HFFc6 (cell line): ENCODE results near the gene RIT1. TPM values are rescaled to one million over a fixed set of nuclear protein-coding genes. Genes with fewer than 3 reads are reported as not detected.
A peak's percentile ranks its signal among the peaks of the same experiment; 100 is the strongest.

ENCODE experiments used
- DNase-seq: peaks from one replicate; pipeline ENCODE4 v3.0.0-alpha.2; 2018
- H3K27ac Mint-ChIP-seq: 2 replicates; pipeline ENCODE4 v1.8.0; 2020; ENCODE audit warnings: mild to moderate bottlenecking, mixed read lengths
- H3K27me3 Mint-ChIP-seq: 2 replicates; pipeline ENCODE4 v1.8.0; 2021; ENCODE audit warnings: mild to moderate bottlenecking, moderate library complexity, mixed read lengths; ENCODE audit not compliant: insufficient read depth
- H3K36me3 Mint-ChIP-seq: 2 replicates; pipeline ENCODE4 v1.8.0; 2021; ENCODE audit warnings: low read depth, mixed read lengths
- H3K4me1 Mint-ChIP-seq: 2 replicates; pipeline ENCODE4 v1.8.0; 2020; ENCODE audit warnings: low read depth, mixed read lengths
- H3K4me3 Mint-ChIP-seq: 2 replicates; pipeline ENCODE4 v1.8.0; 2020; ENCODE audit warnings: mild to moderate bottlenecking, moderate library complexity, mixed read lengths
- H3K9me3 Mint-ChIP-seq: 2 replicates; pipeline ENCODE4 v1.8.0; 2020; ENCODE audit warnings: mild to moderate bottlenecking, mixed read lengths
- CTCF ChIP-seq: fragments of 200-600 bp; sonication (generic); IDR thresholded peaks from 2 replicates; pipeline ENCODE4 v1.5.0; 2021; ENCODE audit warnings: antibody characterized with exemption, mild to moderate bottlenecking
- total RNA-seq, 6 experiments: library from RNA; stranded (reverse); fragmentation: NEBNext Ultra II Directional; extraction: Animal tissue kit (Norgen Biotek cat#: 25700); gene quantifications; 2 replicates in 1 of 6; 3 replicates in 5 of 6; pipeline ENCODE4 v1.2.3, GENCODE V29; 2021

Gene RIT1
- total RNA-seq, 6 experiments from 2014 or later, result 26.1 to 35.4 (median 32.1) TPM

GRCh38 chr1:155944444-155944799 is 33.3 kb upstream of the RIT1 start:
- Mint-ChIP-seq H3K36me3 (0 out of 2 replicates have a peak, but pooled peaks cover 13% of the 10 kb centered on the region), H3K9me3 (no peaks in the 10 kb centered on the region), H3K4me3 (no peak overlapping the region), H3K27me3 (peaks cover 12% of the 10 kb centered on the region), H3K4me1 (peaks cover 26% of the 10 kb centered on the region), H3K27ac (no peak overlapping the region)
- DNase-seq, result no peak
- TF ChIP-seq CTCF, result no peak

- Mint-ChIP-seq H3K9me3 (no peaks in the 10 kb centered on the region), H3K27ac (peak overlapping the region; percentile 48), H3K4me1 (peaks cover 35% of the 10 kb centered on the region), H3K36me3 (0 out of 2 replicates have a peak, but pooled peaks cover 13% of the 10 kb centered on the region), H3K4me3 (peak overlapping the region; percentile 23; the same call in 1 of the 2 replicates), H3K27me3 (peaks cover 13% of the 10 kb centered on the region)
- no peak for DNase-seq
- no peak for TF ChIP-seq CTCF
Measured at GRCh38 chr1:155942578-155943141, 31.5 kb upstream of the RIT1 start.

GRCh38 chr1:155941845-155942531 is 30.8 kb upstream of the RIT1 start:
- Mint-ChIP-seq H3K27me3 (peaks cover 14% of the 10 kb centered on the region), H3K36me3 (0 out of 2 replicates have a peak, but pooled peaks cover 10% of the 10 kb centered on the region), H3K4me1 (peaks cover 35% of the 10 kb centered on the region), H3K9me3 (no peaks in the 10 kb centered on the region), H3K27ac (peak overlapping the region; percentile 84), H3K4me3 (peak overlapping the region; percentile 23; the same call in 1 of the 2 replicates)
- no peak for DNase-seq
- no peak for TF ChIP-seq CTCF

- TF ChIP-seq CTCF, result no peak
- Mint-ChIP-seq H3K36me3 (0 out of 2 replicates have a peak, but pooled peaks cover 3% of the 10 kb centered on the region), H3K9me3 (no peaks in the 10 kb centered on the region), H3K27me3 (peaks cover 14% of the 10 kb centered on the region), H3K4me1 (peaks cover 35% of the 10 kb centered on the region), H3K4me3 (peak within 1 kb of the TSS; percentile 23; the same call in 1 of the 2 replicates), H3K27ac (peak within 1 kb of the TSS; percentile 84)
- no peak for DNase-seq
Measured at GRCh38 chr1:155940993-155941844, 30.1 kb upstream of the RIT1 start, which contains the start of gene RXFP4. RXFP4 (plus strand) TSS chr1:155941638; CDS start chr1:155941710, 72 bp downstream.

GRCh38 chr1:155940482-155940992 is 29.4 kb upstream of the RIT1 start:
- peaks cover 35% of the 10 kb centered on the region for H3K4me1 Mint-ChIP-seq
- no peaks in the 10 kb centered on the region for H3K9me3 Mint-ChIP-seq
- peak; percentile 34 for DNase-seq
- H3K27ac Mint-ChIP-seq, result peak overlapping the region; percentile 84
- no peaks in the 10 kb centered on the region for H3K36me3 Mint-ChIP-seq
- no peak for TF ChIP-seq CTCF
- H3K4me3 Mint-ChIP-seq, result peak overlapping the region; percentile 10; the same call in 1 of the 2 replicates
- peaks cover 13% of the 10 kb centered on the region for H3K27me3 Mint-ChIP-seq
